GM18498 (cell line): Measurements from ENCODE around the gene HHLA2.

Experiments
- ATAC-seq: cut with Tn5 transposase; IDR thresholded peaks from one replicate; pipeline ENCODE4 v1.9.1; 2021; ENCODE audit warnings: mild to moderate bottlenecking, moderate library complexity; ENCODE audit not compliant: unreplicated experiment

The HHLA2 gene

GRCh38 chr3:108389372-108389771 lies 93.0 kb downstream of the HHLA2 start:
- ATAC-seq = no peak

DNA sequence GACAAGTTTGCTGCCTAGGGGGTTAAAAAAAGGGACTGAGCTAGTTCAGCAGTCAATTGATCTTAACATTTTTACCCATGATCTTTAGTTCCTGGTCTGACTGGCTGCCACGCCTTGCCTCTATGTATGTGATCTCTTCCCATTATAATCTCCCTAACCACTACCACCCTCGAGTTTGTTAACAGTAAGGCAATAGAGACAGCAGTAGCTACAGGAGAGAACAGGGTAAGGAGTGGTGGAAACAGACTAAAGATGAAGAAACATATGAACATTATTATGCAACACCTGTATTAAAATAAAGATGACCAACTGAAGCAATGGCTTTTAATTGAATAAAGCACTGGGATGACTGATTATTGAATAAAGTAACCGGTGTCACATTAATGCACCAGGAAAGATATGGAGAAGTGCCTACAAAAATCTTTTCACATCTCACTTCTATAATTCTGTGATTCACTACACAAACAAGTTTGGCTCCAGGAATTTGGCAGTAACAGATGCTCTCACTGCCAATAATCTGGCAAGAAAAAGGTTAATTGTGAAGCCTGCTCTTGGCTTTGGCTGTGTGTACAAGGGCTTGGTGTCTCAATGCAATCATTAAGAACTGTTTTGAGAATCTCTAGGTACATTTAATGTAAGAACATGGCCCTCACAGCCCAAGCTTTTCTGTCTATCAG lies 95.7 kb downstream of the HHLA2 start:
- ATAC-seq = no peak

GRCh38 chr3:108393128-108393900 lies 97.0 kb downstream of the HHLA2 start:
- ATAC-seq = no peak

DNA sequence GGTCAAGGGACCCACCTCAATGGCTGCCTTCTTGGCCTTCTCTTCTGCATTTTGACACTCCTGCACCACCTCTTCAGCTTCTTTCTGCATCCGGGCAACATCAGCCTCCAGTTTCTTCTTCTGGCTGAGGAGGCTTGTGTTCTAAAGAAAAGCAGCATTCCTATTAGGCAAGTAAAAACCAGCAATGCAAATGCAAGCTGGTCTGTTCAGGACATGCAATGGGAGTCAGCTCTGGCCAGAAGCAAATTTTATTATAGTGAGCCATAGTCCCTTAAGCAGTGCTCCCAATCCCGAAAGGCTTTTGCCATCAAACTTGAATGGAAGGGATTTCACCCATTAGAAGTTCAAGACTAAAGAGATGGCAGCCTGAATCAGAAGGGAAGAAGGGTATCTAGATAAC lies 97.7 kb downstream of the HHLA2 start:
- no peak for ATAC-seq

DNA sequence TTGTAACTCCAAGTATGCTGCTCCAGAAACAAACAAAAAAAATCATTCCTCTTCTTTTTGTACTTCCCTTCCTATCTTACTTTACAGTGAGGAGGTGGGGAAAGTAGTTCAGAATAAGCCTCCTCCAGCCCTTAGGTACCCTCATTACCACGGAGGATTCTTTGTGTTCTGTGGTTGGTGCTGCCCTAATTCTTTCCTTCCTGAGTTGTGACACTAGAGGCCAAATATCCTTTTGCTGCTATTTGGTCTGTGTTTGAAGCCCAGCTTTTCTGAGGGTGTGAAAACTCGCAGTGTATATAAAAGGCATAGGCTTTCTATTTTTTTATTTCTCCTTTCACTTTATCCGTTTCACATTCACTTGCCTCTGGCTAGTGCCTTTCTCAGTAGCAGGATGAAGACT lies 98.2 kb downstream of the HHLA2 start:
- no peak for ATAC-seq

DNA sequence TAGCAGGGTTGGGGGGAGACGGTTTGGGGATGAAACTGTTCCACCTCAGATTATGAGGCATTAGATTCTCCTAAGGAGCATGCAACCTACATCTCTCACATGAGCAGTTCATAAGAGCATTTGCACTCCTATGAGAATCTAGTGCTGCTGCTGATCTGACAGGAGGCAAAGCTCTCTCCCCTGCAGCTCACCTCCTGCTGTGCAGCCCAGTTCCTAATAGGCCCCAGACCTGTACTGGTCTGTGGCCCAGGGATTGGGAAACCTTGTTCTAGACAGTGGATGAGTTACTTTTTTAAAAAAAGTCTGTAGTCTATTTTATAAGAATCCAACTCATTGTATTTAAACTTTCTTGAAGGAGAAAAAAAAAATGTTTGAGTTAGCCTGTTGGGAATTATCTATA lies 100.0 kb downstream of the HHLA2 start:
- no peak for ATAC-seq

GRCh38 chr3:108398510-108398909 lies 102.2 kb downstream of the HHLA2 start:
- no peak for ATAC-seq

- ATAC-seq = no peak
Measured at GRCh38 chr3:108401836-108402235, 105.5 kb downstream of the HHLA2 start.

- ATAC-seq = no peak
Measured at GRCh38 chr3:108403198-108403597, 106.8 kb downstream of the HHLA2 start.

- no peak for ATAC-seq
Measured at GRCh38 chr3:108403686-108404345, 107.5 kb downstream of the HHLA2 start.

GRCh38 chr3:108404368-108404767 lies 108.0 kb downstream of the HHLA2 start:
- ATAC-seq = no peak

DNA sequence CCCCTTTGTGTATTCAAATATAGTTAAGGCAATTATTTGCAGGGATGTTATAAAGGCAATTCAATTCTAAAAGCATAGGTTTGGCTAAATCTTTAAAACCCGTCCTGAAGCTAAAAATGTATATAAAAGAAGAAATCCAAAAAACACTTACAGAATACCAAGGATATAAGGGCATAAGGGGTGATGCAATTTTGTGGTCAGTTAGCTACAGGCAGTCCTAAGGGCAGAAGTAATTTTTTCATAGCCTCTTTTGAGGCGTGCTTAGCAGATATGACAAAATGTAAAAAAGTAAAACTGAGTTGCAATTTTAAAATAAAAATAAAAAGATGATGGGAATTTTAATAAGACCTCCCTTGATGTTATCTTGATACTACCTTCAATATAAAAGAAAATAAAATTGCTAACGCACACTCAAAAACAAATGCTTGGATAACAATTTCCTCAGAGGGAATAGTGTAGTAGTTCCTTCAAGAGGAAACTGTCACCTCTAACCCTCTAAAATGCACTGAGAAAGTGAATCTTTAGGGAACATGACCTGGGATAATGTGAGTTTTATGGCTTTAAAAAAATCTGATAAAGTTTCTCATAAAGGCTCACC lies 109.8 kb downstream of the HHLA2 start:
- peak; percentile 12 for ATAC-seq

GRCh38 chr3:108406661-108407206 lies 110.4 kb downstream of the HHLA2 start:
- ATAC-seq = peak; percentile 92

GRCh38 chr3:108407886-108408285 lies 111.5 kb downstream of the HHLA2 start:
- no peak for ATAC-seq

- ATAC-seq = no peak
Measured at GRCh38 chr3:108408883-108409799, 112.8 kb downstream of the HHLA2 start.

GRCh38 chr3:108409800-108410178 lies 113.4 kb downstream of the HHLA2 start:
- no peak for ATAC-seq

GRCh38 chr3:108410531-108410984 lies 114.2 kb downstream of the HHLA2 start:
- ATAC-seq = no peak

DNA sequence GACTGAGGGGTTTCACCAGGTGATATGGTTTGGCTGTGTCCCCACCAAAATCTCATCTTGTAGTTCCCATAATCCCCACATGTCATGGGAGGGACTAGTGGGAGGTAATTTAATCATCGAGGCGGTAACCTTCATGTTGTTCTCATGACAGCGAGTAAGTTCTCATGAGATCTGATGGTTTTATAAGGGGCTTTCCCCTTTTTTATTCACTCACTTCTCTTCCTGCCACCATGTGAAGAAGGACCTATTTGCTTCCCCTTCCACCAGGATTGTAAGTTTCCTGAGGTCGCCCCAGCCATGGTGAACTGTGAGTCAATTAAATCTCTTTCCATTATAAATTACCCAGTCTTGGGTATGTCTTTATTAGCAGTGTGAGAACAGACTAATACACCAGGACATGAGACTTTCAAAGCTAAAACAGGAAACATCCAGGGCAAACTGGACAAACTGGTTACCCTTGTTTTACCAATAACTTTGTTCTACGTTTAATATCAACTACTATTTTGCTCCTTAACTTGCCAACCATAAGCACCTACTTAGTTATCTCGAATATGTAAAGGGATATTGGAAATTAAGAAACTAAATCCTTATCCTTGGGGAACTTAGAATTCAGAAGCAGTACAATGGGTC lies 115.9 kb downstream of the HHLA2 start:
- no peak for ATAC-seq

- no peak for ATAC-seq
Measured at GRCh38 chr3:108414007-108414406, 117.7 kb downstream of the HHLA2 start.

DNA sequence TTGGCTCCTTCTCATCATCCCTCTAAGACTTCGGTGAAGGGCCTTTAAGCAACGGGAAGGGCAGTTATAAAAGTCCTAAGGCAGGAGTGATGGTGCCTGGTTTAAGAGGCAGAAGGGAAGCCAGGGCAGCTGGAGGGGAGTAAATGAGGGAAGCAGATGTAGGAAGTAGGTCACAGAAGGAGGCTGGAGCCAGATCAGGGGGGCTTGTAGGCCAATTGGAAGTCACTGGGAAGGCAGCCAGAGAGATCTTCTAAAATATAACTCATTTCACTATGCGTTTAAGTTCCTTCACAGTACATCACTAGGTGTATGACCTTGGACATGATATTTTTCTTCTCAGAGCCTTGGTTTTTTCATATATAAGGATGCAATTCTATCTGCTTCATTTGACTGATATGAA lies 119.3 kb downstream of the HHLA2 start:
- no peak for ATAC-seq
